Peyer's patch (tissue), 4 donors: Measurements from ENCODE around the gene WNT9A. TPM values are rescaled to one million over a fixed set of nuclear protein-coding genes. Genes with fewer than 3 reads are reported as not detected.
A peak's percentile ranks its signal among the peaks of the same experiment; 100 is the strongest.

Experiments used
- DNase-seq, 3 donors: peaks; one replicate each; pipeline ENCODE4 v3.0.0-alpha.2; 2017 to 2019
- H3K27ac ChIP-seq, 4 donors: fragments of 200-600 bp; sonication (generic); one replicate each; pipeline ENCODE4 v1.5.1; 2016 to 2019
- H3K27me3 ChIP-seq, 2 donors: fragments of 200-600 bp; sonication (generic); one replicate each; pipeline ENCODE4 v1.5.1; 2019
- H3K36me3 ChIP-seq, 3 donors: fragments of 200-600 bp; sonication (generic); one replicate each; pipeline ENCODE4 v1.5.1; 2016 to 2019
- H3K4me1 ChIP-seq, 4 donors: fragments of 200-600 bp; sonication (generic); one replicate each; pipeline ENCODE4 v1.5.1; 2016 to 2019
- H3K4me3 ChIP-seq, 4 donors: fragments of 200-600 bp; sonication (generic); 1 replicate in 3 of 4; 2 replicates in 1 of 4; pipeline ENCODE4 v1.5.1; 2016 to 2019; ENCODE audit warnings: mild to moderate bottlenecking in 1 of 4
- H3K9me3 ChIP-seq, 4 donors: fragments of 200-600 bp; sonication (generic); one replicate each; pipeline ENCODE4 v1.5.1; 2016 to 2019; ENCODE audit warnings: mild to moderate bottlenecking in 1 of 4
- POLR2A ChIP-seq, 2 donors: fragments of 450-650 bp; IDR thresholded peaks; one replicate each; pipeline ENCODE4 v1.5.1; 2017; ENCODE audit warnings: antibody characterized with exemption in 2 of 2, mild to moderate bottlenecking in 2 of 2, moderate library complexity in 2 of 2
- total RNA-seq, 4 donors: library from RNA; depleted of rRNA; stranded (reverse); fragments of >200 nt; gene quantifications; one replicate each; pipeline ENCODE4 v1.1.0, GENCODE V29; 2016
- TF ChIP-seq, protein P1 (sequence below), 6 experiments: fragments of 450-650 bp in 4 of 6; fragments of 200-600 bp in 2 of 6; sonication (generic) in 1 of 6; IDR thresholded peaks; one replicate each; pipeline ENCODE4 v1.5.1; 2017 to 2019; ENCODE audit warnings: antibody characterized with exemption in 6 of 6, mild to moderate bottlenecking in 3 of 6, moderate library complexity in 1 of 6

WNT9A gene
- total RNA-seq, 4 donors from 2014 or later: 0.83 to 3.5 (median 2.6) TPM

DNA sequence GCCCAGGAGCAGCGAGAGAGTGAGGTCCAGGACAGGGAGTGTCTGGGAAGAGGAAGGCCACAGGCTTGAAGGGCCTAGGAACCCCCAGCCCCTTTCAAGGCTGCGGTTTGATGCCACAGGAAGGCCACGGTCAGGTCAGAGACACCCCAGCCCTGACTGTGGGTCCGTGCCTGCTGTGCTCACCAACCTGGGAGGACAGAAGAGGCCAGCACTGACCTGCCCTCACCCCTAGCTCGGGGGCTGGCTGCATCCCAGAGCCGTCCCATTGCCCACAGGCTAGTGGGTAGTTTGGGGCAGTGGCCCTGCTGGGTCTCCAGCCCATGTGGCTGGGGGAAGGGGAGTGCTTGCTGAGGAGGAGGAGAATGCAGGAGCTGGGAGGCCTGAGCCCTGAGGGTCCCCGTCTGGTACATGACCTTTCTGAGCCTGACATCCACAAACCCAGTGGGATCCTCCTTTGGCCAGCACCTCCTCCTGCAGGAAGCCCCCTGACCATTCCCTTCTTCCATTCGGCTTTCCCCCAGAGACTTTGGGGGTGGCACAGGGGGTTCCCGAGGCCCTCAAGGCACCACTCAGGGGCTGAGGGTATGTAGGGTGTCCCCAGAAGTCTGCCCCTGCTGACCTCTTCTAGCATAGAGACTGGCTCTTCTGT lies 54.3 kb downstream of the WNT9A start:
- TF ChIP-seq POLR2A (IDR thresholded peaks at IDR 0.05): no peak
- TF ChIP-seq, protein P1, sequence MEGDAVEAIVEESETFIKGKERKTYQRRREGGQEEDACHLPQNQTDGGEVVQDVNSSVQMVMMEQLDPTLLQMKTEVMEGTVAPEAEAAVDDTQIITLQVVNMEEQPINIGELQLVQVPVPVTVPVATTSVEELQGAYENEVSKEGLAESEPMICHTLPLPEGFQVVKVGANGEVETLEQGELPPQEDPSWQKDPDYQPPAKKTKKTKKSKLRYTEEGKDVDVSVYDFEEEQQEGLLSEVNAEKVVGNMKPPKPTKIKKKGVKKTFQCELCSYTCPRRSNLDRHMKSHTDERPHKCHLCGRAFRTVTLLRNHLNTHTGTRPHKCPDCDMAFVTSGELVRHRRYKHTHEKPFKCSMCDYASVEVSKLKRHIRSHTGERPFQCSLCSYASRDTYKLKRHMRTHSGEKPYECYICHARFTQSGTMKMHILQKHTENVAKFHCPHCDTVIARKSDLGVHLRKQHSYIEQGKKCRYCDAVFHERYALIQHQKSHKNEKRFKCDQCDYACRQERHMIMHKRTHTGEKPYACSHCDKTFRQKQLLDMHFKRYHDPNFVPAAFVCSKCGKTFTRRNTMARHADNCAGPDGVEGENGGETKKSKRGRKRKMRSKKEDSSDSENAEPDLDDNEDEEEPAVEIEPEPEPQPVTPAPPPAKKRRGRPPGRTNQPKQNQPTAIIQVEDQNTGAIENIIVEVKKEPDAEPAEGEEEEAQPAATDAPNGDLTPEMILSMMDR (IDR thresholded peaks at IDR 0.05): no peak
- Histone ChIP-seq H3K27ac (no peak overlapping the region), H3K9me3 (no peaks in the 10 kb centered on the region), H3K4me1 (no peaks in the 10 kb centered on the region), H3K4me3 (no peak overlapping the region), H3K27me3 (no peaks in the 10 kb centered on the region), H3K36me3 (no peaks in the 10 kb centered on the region)
- peak in 2 of 3 donors; percentile 34 for DNase-seq

DNA sequence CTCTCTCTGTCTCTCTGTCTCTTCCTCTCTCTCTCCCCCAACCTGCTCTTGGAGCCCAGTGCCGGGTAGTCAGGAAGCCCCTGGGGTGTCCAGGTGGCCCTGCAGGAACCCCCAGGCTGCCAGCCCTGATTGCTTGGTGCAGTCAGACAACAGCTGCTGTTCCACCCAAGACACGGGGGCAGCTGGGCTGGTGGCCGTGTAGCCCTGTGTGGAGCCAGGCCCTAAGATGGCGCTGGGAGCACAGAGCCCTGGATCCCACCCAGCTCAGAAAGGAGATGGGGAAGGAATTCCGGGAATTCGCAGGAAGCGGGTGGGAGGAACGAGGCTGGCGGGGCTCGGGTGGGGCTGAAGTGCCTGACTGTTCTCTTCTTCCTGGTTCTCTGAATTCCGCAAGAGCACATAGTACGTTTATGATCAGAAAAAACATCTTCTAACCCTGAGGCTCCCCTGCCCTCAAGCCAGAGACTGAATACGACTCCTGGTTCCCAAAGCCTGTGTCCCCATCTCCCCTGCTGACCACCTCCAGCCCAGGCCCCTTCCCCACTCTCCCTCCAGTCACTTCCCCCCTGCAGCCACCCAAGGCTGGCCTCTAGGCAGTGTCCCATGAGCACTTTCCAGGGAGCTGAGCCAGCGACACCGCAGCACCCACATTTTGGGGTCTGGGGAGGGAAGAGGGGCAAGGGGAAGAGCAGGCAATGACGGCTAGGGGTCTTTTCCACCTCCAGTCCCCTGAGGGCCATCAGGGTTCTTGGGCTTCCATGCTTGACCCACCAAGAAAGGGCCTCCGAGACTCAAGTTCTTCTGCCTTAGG lies 55.0 kb downstream of the WNT9A start:
- no peaks in the 10 kb centered on the region for H3K9me3 ChIP-seq
- peak in 2 of 3 donors; percentile 34 to 37 for DNase-seq
- no peaks in the 10 kb centered on the region for H3K4me1 ChIP-seq
- no peaks in the 10 kb centered on the region for H3K36me3 ChIP-seq
- H3K27ac ChIP-seq: no peak overlapping the region
- no peak for TF ChIP-seq POLR2A (IDR thresholded peaks at IDR 0.05)
- TF ChIP-seq, protein P1 (IDR thresholded peaks at IDR 0.05): no peak
- no peak overlapping the region for H3K4me3 ChIP-seq
- no peaks in the 10 kb centered on the region for H3K27me3 ChIP-seq

DNA sequence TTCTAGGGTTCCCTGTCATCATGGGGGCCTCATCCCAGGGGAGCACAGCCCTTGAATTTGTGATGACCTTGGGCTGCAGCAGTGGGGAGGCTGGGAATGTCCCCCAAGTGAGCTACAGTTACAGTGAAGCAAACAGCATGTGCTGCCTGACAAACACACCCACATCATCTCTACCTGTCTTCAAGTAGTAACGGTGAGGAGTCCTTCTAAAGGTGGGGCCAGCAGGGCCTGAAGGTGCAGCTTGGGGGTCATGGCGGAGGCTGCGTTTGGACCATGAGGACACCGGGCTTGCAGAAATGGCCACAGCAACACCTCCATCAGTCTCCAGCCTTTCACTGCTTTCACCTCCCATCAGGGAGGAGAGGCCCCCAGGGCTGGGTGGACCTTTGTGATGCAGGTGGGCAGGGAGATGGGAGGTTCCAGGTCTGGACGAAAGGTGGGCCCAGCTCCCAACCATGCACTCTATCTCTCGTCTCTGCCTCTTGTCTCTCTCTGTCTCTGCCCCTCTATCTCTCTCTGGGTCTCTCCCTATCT lies 55.7 kb downstream of the WNT9A start:
- TF ChIP-seq, protein P1 (IDR thresholded peaks at IDR 0.05): no peak
- TF ChIP-seq POLR2A (IDR thresholded peaks at IDR 0.05): no peak
- no peaks in the 10 kb centered on the region for H3K36me3 ChIP-seq
- no peaks in the 10 kb centered on the region for H3K27me3 ChIP-seq
- no peak overlapping the region for H3K27ac ChIP-seq
- H3K9me3 ChIP-seq: no peaks in the 10 kb centered on the region
- DNase-seq: peak in 1 of 3 donors; percentile 41
- peaks cover 0 to 1% (median 0%) of the 10 kb centered on the region in 4 donors for H3K4me1 ChIP-seq
- no peak overlapping the region for H3K4me3 ChIP-seq

DNA sequence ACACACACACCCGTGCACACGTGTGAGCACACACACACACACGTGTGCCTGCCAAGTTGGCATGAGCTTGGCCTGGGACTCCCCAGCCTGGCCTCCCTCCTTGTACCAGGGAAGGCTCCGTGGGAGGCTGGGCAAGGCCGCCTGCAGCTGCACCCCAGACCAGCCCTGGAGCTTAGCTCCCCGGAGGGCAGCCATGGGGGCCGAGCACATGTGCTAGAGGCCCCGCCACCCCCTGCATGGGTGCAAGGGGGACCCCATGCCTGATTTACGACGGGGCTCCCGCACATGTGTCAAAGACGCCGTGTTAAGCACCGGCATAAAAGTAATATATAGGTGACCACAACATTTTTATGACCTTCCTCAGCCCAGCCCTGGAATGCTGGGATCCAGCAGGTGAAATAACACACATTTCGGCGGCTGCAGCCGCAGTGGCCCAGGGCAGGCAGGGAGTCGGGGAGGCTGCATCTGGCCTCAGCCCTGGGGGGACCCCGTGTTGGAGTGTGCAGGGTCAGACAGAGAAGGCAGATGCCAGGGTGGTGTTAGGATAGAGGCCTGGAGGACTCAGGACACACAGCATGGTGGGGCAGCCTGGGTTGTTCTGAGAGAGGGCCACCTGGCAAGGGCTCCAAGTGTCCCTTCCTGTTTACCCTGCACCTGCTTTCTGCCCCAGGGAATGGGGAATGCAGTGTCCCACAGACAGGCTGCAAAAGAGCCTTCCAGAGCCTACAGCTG lies 56.3 kb downstream of the WNT9A start:
- peaks cover 0 to 7% (median 3%) of the 10 kb centered on the region in 4 donors for H3K4me1 ChIP-seq
- H3K36me3 ChIP-seq: no peaks in the 10 kb centered on the region
- no peaks in the 10 kb centered on the region for H3K9me3 ChIP-seq
- H3K4me3 ChIP-seq: no peak overlapping the region
- no peaks in the 10 kb centered on the region for H3K27me3 ChIP-seq
- peak in 2 of 3 donors; percentile 34 to 43 for DNase-seq
- no peak overlapping the region for H3K27ac ChIP-seq
- TF ChIP-seq POLR2A (IDR thresholded peaks at IDR 0.05): no peak
- TF ChIP-seq, protein P1 (IDR thresholded peaks at IDR 0.05): no peak

DNA sequence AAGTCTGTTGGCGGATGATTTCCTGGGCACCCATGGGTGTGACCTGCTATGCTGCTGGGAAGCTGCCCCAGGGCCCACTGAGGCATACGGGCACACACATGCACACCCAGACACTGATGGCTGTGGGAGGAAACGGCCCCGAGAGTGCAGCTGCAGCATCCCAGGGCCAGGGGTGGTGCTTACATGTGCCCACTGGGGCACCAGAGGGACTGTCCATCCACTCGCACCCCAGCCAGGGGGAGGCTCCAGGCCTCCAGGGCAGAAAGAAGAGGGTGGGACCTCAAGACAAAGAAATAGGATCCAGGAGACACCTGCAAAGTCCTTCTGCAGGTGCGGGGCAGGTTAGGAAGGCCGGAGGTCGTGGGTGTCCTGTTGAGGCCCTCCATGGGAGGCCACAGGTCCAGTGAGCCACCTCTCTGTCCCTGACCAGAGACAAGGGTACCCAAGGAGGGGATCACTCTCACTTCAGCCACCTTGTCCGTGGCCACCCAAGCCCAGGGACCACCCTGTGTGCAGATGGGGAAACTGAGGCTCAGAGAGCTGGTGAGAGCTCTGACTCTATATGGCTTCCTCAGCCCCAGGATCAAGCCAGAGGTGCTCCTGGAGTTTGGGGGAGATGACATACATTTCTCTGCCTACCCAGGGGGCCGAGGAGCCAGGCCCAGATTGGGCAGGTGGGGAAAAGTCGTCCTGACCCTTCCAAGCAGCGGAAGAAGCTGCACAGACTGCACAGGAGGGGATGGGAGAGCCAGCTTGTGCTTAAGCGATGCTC lies 57.1 kb downstream of the WNT9A start:
- H3K27me3 ChIP-seq: no peaks in the 10 kb centered on the region
- no peak for TF ChIP-seq POLR2A (IDR thresholded peaks at IDR 0.05)
- TF ChIP-seq, protein P1 (IDR thresholded peaks at IDR 0.05): no peak
- peaks cover 0 to 13% (median 6%) of the 10 kb centered on the region in 4 donors for H3K4me1 ChIP-seq
- H3K9me3 ChIP-seq: no peaks in the 10 kb centered on the region
- no peak overlapping the region for H3K4me3 ChIP-seq
- peak in 2 of 3 donors; percentile 40 to 41 for DNase-seq
- H3K27ac ChIP-seq: no peak overlapping the region
- H3K36me3 ChIP-seq: no peaks in the 10 kb centered on the region
